ENCODE results near the gene LRRN3. TPM values are rescaled to one million over a fixed set of nuclear protein-coding genes. Genes with fewer than 3 reads are reported as not detected.

LRRN3 gene
- total RNA-seq, result 1.2 and 4.1 TPM in 2 replicates

DNA sequence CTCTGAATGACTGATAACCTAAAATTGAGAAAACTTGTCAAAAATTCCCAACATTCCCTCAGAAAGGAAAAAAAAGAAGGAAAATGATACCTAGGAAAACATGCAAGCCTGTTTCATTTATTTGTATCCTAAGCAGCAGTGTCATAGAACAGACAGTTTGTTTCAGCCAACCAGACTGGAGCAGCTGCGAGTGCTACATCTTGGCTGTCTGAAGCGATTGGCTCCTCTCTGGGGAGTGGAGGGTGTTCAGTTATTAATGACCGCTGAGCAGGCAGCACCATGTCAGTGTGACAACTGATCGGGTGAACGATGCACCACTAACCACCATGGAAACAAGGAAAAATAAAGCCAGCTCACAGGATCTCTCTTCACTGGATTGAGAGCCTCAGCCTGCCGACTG, at the start of gene LRRN3:
TSS of gene LRRN3 (plus strand) at position 282 of the 400 bp plus-strand sequence. CDS start 31,646 bp downstream, outside the sequence.

Measured in uterine smooth muscle cell (primary cell).